ENCODE measurements around the gene CEP83. TPM values are rescaled to one million over a fixed set of nuclear protein-coding genes. Genes with fewer than 3 reads are reported as not detected.
A peak's percentile ranks its signal among the peaks of the same experiment; 100 is the strongest.

Gene CEP83
- total and polyA plus RNA-seq, 2 experiments from 2014 or later, result 18.3 to 35.2 TPM

DNA sequence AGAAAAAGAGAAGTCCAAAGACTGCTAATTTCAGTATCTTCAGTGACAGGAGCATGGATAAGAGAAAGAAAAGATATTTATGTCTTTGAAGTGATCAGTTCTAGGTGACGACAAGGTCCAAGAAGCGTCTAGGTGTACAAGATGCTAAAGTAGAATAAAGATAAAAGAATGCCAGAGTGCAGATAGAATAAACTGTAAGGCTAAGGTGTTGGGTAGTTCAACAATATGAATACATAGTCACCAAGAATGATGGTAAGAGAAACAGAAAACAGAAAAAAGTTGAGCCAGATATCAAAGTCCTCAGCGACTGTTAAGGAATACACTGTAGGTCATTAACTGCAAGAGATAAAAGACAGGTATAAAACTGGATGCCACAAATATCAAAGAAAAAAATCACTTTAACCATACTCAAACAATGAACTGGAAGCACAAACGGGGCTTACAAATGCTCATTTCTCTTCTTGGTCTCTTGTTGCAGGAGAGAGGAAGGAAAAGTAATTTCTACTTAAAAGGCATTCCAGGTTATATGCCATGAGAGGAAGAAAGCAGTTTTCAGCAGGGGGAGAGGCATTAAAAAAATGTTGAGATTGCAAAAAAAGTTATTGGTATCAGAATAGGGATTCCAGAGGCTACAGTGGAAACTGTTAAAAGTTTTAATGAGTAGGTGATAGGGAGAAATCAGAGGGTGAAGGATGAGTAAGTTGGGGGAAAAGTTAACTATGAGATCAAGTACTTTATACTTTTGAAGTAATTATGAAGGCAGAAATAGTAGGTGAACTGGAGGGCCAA is 121.5 kb downstream of the CEP83 start:
- TF ChIP-seq, protein P1, sequence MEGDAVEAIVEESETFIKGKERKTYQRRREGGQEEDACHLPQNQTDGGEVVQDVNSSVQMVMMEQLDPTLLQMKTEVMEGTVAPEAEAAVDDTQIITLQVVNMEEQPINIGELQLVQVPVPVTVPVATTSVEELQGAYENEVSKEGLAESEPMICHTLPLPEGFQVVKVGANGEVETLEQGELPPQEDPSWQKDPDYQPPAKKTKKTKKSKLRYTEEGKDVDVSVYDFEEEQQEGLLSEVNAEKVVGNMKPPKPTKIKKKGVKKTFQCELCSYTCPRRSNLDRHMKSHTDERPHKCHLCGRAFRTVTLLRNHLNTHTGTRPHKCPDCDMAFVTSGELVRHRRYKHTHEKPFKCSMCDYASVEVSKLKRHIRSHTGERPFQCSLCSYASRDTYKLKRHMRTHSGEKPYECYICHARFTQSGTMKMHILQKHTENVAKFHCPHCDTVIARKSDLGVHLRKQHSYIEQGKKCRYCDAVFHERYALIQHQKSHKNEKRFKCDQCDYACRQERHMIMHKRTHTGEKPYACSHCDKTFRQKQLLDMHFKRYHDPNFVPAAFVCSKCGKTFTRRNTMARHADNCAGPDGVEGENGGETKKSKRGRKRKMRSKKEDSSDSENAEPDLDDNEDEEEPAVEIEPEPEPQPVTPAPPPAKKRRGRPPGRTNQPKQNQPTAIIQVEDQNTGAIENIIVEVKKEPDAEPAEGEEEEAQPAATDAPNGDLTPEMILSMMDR (IDR thresholded peaks at IDR 0.05; ENCODE audit: low read depth, low read length), result no peak
- H3K9me3 ChIP-seq (ENCODE audit: low read depth), result no peaks in the 10 kb centered on the region

DNA sequence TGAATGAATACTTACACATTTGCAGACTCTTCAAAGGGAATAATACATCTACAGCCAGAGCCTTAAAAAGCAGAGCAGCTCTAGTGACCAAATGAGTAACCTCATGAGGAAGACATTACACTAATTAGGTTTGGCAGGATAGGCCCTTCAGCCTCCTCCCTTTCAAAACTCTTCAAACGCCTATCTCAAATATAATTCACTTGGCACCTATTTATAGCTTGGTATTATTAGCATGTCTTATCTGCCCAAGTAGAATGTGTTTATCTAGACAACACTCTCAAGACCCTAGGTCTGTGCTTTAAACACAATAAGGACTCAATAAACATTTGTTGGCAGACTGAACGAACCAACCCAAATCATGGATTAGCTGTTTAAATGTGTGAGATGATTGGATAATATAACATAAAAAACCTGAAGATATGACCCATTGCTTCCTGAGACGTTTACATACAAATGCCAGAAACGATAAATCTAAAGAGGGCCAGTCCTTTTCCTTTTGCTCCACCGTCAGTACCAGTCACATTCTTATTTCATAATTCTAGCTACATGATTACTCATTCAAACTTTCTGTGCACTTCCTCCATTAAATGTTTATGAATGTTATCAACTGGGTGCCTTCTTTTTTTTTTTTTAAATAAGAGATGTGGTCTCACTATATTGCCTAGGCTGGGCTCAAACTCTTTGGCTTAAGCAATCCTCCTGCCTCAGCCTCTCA is 123.3 kb downstream of the CEP83 start:
- H3K27ac ChIP-seq, result peak overlapping the region; percentile 65
- H3K36me3 ChIP-seq, result no peaks in the 10 kb centered on the region
- DNase-seq (ENCODE audit: low read depth in 1 of 2, low spot score in 1 of 2), result peak in 1 of 2 donors; percentile 77
- no peak overlapping the region for H3K4me3 ChIP-seq
- H3K27me3 ChIP-seq, result no peaks in the 10 kb centered on the region
- TF ChIP-seq, protein P1 (IDR thresholded peaks at IDR 0.05; ENCODE audit: low read depth, low read length), result no peak
- H3K9me3 ChIP-seq (ENCODE audit: low read depth), result no peaks in the 10 kb centered on the region
- H3K4me1 ChIP-seq (ENCODE audit: low read depth), result peaks cover 50% of the 10 kb centered on the region

More for the DNA sequence above, 121.5 kb downstream of the CEP83 start:
- no peak overlapping the region for H3K4me3 ChIP-seq
- no peak for DNase-seq (ENCODE audit: low read depth in 1 of 2, low spot score in 1 of 2)
- no peaks in the 10 kb centered on the region for H3K27me3 ChIP-seq
- peak overlapping the region; percentile 13 for H3K27ac ChIP-seq
- no peaks in the 10 kb centered on the region for H3K36me3 ChIP-seq
- H3K4me1 ChIP-seq (ENCODE audit: low read depth), result peaks cover 50% of the 10 kb centered on the region

DNA sequence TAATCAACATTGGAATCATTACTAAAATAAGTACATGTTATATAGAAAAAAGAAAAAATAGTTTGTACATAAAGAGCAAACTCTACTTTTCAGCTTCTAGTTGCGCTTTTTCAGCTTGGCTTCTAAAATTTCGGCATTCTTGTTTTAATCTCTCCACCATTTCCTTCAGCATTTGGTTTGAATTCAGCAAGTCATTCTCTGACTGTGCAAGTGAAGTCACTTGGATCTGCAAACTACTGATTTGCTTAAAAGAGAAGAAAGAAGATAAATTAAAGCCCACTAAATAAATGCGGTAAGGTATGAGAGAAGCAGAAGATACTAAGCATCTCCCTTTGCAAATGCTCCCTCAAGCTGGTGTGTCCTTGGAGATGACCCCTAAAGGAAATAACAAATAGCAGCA is 126.3 kb downstream of the CEP83 start:
- H3K4me3 ChIP-seq, result no peak overlapping the region
- H3K27ac ChIP-seq, result no peak overlapping the region
- peaks cover 50% of the 10 kb centered on the region for H3K4me1 ChIP-seq (ENCODE audit: low read depth)
- TF ChIP-seq, protein P1 (IDR thresholded peaks at IDR 0.05; ENCODE audit: low read depth, low read length), result no peak
- peaks cover 7% of the 10 kb centered on the region for H3K36me3 ChIP-seq
- no peaks in the 10 kb centered on the region for H3K27me3 ChIP-seq
- H3K9me3 ChIP-seq (ENCODE audit: low read depth), result no peaks in the 10 kb centered on the region
- DNase-seq (ENCODE audit: low read depth in 1 of 2, low spot score in 1 of 2), result no peak

DNA sequence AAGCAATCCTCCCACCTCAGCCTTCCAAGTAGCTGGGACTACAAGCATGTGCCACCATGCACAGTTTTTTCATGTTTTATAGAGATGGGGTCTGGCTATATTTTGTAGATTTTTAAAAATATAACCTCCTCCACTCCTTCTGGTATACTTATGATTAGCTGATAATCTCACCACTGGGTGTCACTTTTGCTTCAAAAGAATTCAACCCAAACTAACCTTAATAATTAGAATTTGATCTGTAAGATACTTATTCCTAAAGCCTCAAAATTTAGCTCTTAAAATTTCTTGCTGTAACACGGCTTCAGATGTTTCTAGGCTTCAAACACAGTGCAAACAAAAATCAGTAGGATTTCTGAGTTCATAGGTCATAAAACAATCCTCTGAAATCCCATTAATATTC is 130.3 kb downstream of the CEP83 start:
- no peak overlapping the region for H3K27ac ChIP-seq
- peaks cover 10% of the 10 kb centered on the region for H3K36me3 ChIP-seq
- H3K27me3 ChIP-seq, result no peaks in the 10 kb centered on the region
- TF ChIP-seq, protein P1 (IDR thresholded peaks at IDR 0.05; ENCODE audit: low read depth, low read length), result peak; percentile 9
- H3K4me3 ChIP-seq, result no peak overlapping the region
- no peaks in the 10 kb centered on the region for H3K9me3 ChIP-seq (ENCODE audit: low read depth)
- peak in 1 of 2 donors; percentile 30 for DNase-seq (ENCODE audit: low read depth in 1 of 2, low spot score in 1 of 2)
- H3K4me1 ChIP-seq (ENCODE audit: low read depth), result peaks cover 11% of the 10 kb centered on the region

DNA sequence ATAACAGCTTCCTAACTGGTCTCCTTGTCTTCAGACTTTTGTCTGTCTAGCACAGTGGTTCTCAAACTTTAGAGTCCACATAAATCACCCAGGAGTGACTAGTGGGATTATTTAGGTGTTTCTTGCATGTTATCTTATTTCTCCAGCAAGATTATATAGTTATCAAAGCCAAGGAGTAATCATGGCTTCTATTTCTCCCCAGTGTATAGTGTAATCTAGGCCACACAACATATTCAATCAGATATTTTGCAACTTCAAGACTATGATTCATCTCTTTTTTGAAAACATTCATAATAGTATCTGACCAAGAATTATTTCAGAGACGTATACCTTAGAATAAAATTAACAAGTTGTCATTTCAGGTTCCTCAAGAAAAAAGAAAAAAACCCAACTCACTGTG is 131.9 kb downstream of the CEP83 start:
- Histone ChIP-seq H3K27ac (no peak overlapping the region), H3K4me1 (ENCODE audit: low read depth) (no peaks in the 10 kb centered on the region), H3K27me3 (no peaks in the 10 kb centered on the region), H3K36me3 (peaks cover 13% of the 10 kb centered on the region), H3K4me3 (no peak overlapping the region), H3K9me3 (ENCODE audit: low read depth) (no peaks in the 10 kb centered on the region)
- TF ChIP-seq, protein P1 (IDR thresholded peaks at IDR 0.05; ENCODE audit: low read depth, low read length), result no peak
- peak in 1 of 2 donors; percentile 40 for DNase-seq (ENCODE audit: low read depth in 1 of 2, low spot score in 1 of 2)
